Parathyroid adenoma (tissue), 2 donors: ENCODE measurements around the gene BBLN.

Source experiments
- H2AFZ ChIP-seq: fragments of 300-600 bp; sonication (generic); one replicate; pipeline ENCODE4 v1.7.0; 2017; ENCODE audit warnings: antibody characterized with exemption, mild to moderate bottlenecking
- H3K27ac ChIP-seq: fragments of 300-600 bp; sonication (generic); one replicate; pipeline ENCODE4 v1.7.0; 2017
- H3K27me3 ChIP-seq: fragments of 300-600 bp; sonication (generic); one replicate; pipeline ENCODE4 v1.7.0; 2017; ENCODE audit warnings: low read length; ENCODE audit not compliant: control insufficient read depth, insufficient read depth
- H3K36me3 ChIP-seq: fragments of 300-600 bp; sonication (generic); one replicate; pipeline ENCODE4 v1.7.0; 2017; ENCODE audit warnings: low read length; ENCODE audit not compliant: control insufficient read depth, insufficient read depth
- H3K4me1 ChIP-seq: fragments of 300-600 bp; sonication (generic); one replicate; pipeline ENCODE4 v1.7.0; 2017; ENCODE audit warnings: control low read depth
- H3K4me2 ChIP-seq: fragments of 300-600 bp; sonication (generic); one replicate; pipeline ENCODE4 v1.7.0; 2017; ENCODE audit warnings: low read length
- H3K4me3 ChIP-seq: fragments of 300-600 bp; sonication (generic); one replicate; pipeline ENCODE4 v1.7.0; 2017; ENCODE audit warnings: low read depth, low read length
- H3K79me2 ChIP-seq: fragments of 300-600 bp; sonication (generic); one replicate; pipeline ENCODE4 v1.7.0; 2017; ENCODE audit warnings: control low read depth
- H3K9ac ChIP-seq: fragments of 300-600 bp; sonication (generic); one replicate; pipeline ENCODE4 v1.7.0; 2017; ENCODE audit warnings: mild to moderate bottlenecking
- H3K9me3 ChIP-seq: fragments of 300-600 bp; sonication (generic); one replicate; pipeline ENCODE4 v1.7.0; 2017; ENCODE audit warnings: low read length; ENCODE audit not compliant: control insufficient read depth
- CTCF ChIP-seq: fragments of 300-600 bp; sonication (generic); IDR thresholded peaks from one replicate; pipeline ENCODE4 v1.7.0; 2017; ENCODE audit warnings: antibody characterized with exemption, mild to moderate bottlenecking
- donor health status: primary hyperparathyroidism.

Gene BBLN

DNA sequence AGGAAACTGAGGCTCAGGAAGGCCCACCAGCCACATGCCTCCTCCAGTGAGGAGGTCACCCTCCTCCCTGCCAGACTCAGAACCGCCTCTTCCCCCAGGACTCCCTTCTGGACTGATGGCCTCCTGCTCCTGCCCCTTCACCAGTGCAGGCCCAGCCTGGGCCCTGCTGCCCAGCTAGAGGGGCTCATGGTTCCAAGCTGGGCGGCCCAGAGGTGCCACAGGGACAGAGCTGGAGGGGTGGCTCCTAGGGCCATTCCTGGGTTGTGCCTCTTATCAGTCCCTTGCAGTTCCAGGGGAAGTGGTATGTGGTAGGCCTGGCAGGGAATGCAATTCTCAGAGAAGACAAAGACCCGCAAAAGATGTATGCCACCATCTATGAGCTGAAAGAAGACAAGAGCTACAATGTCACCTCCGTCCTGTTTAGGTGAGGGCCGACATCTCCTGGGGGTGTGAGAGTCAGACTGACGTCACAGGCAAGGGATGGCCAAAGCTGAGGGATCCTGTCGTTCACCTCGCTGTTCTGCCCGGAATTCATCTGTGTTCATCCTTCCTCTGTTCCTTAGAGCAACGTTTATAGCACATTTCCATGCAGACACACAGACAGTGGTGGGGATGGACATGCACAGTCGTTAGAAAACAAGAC is 10.0 kb upstream of the BBLN start:
- no peak overlapping the region for H3K9ac ChIP-seq
- no peaks in the 10 kb centered on the region for H3K4me1 ChIP-seq
- H3K4me3 ChIP-seq = no peak overlapping the region
- no peaks in the 10 kb centered on the region for H3K79me2 ChIP-seq
- no peak for TF ChIP-seq CTCF
- no peak overlapping the region for H3K27ac ChIP-seq
- H3K27me3 ChIP-seq = no peaks in the 10 kb centered on the region
- no peak overlapping the region for H2AFZ ChIP-seq
- H3K9me3 ChIP-seq = no peaks in the 10 kb centered on the region
- no peak overlapping the region for H3K4me2 ChIP-seq
- H3K36me3 ChIP-seq = no peaks in the 10 kb centered on the region

GRCh38 chr9:128150594-128151308 is 9.3 kb upstream of the BBLN start:
- no peak for TF ChIP-seq CTCF
- no peaks in the 10 kb centered on the region for H3K9me3 ChIP-seq
- H3K36me3 ChIP-seq = no peaks in the 10 kb centered on the region
- H3K27ac ChIP-seq = no peak overlapping the region
- no peaks in the 10 kb centered on the region for H3K79me2 ChIP-seq
- H3K4me3 ChIP-seq = no peak overlapping the region
- H3K4me1 ChIP-seq = no peaks in the 10 kb centered on the region
- no peak overlapping the region for H3K9ac ChIP-seq
- H2AFZ ChIP-seq = no peak overlapping the region
- H3K27me3 ChIP-seq = no peaks in the 10 kb centered on the region
- no peak overlapping the region for H3K4me2 ChIP-seq

DNA sequence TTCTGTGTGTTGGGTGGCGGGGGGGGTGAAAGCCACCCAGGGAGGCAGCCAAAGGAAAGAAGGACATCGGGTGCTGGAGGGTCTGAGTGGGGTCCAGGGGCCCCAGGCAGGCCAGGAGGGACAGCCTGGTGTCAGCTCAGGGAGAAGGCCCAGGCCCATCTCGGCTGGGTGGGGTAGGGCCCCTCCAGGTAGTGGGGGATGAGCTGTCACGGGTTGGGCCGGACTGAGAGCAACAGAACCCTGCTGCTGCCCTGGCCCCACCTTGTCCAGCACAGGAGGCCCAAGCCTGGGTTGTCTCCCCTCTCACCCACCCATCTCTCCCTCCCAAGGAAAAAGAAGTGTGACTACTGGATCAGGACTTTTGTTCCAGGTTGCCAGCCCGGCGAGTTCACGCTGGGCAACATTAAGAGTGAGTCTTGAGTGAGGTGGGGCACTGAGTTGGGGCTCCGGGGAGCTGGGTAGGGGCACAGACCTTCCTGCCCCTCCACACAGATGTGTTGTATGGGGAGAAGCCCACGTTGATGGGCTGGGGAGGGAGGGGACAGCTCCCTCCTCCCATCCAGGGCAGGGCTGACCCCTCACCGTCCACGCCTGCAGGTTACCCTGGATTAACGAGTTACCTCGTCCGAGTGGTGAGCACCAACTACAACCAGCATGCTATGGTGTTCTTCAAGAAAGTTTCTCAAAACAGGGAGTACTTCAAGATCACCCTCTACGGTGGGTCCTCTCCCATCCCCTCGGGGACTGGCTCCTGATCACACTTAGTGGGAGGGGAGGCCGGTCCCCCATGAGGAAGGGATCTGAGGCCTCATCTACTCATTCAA is 8.5 kb upstream of the BBLN start:
- H3K9ac ChIP-seq = no peak overlapping the region
- no peaks in the 10 kb centered on the region for H3K36me3 ChIP-seq
- H3K27ac ChIP-seq = no peak overlapping the region
- H3K4me3 ChIP-seq = no peak overlapping the region
- no peak overlapping the region for H2AFZ ChIP-seq
- TF ChIP-seq CTCF = no peak
- no peaks in the 10 kb centered on the region for H3K9me3 ChIP-seq
- no peaks in the 10 kb centered on the region for H3K27me3 ChIP-seq
- no peaks in the 10 kb centered on the region for H3K4me1 ChIP-seq
- no peak overlapping the region for H3K4me2 ChIP-seq
- no peaks in the 10 kb centered on the region for H3K79me2 ChIP-seq

GRCh38 chr9:128152133-128153059 is 7.7 kb upstream of the BBLN start:
- no peak overlapping the region for H2AFZ ChIP-seq
- no peaks in the 10 kb centered on the region for H3K36me3 ChIP-seq
- H3K4me3 ChIP-seq = no peak overlapping the region
- TF ChIP-seq CTCF = no peak
- H3K27ac ChIP-seq = no peak overlapping the region
- H3K4me2 ChIP-seq = no peak overlapping the region
- H3K4me1 ChIP-seq = no peaks in the 10 kb centered on the region
- H3K9me3 ChIP-seq = no peaks in the 10 kb centered on the region
- H3K27me3 ChIP-seq = no peaks in the 10 kb centered on the region
- H3K9ac ChIP-seq = no peak overlapping the region
- H3K79me2 ChIP-seq = no peaks in the 10 kb centered on the region
